Right renal pelvis (tissue), 4 donors: ENCODE results near the gene SLC18A2. TPM values are rescaled to one million over a fixed set of nuclear protein-coding genes. Genes with fewer than 3 reads are reported as not detected.
"Not testable (repeated sequence)": the region's sequence is repeated elsewhere in the genome, so short reads cannot be mapped to it uniquely, and the experiment has no call there.

Experiments
- DNase-seq, 4 donors: peaks; one replicate each; pipeline ENCODE4 v3.0.0-alpha.2; 2013; ENCODE audit warnings: low read depth in 4 of 4, low spot score in 3 of 4, missing footprints in 1 of 4
- polyA plus RNA-seq, 4 donors: library from polyadenylated mRNA; unstranded; fragments of 120-200 nt; gene quantifications; one replicate each; pipeline ENCODE4 v1.2.1, GENCODE V29; 2013; ENCODE audit not compliant: insufficient read length in 4 of 4

SLC18A2 gene
- polyA plus RNA-seq, 4 donors: 1.1 to 1.6 (median 1.4) TPM

GRCh38 chr10:117262291-117262902, 21.5 kb downstream of the SLC18A2 start:
- DNase-seq: no peak

GRCh38 chr10:117262903-117263293, 22.0 kb downstream of the SLC18A2 start:
- DNase-seq: no peak

GRCh38 chr10:117264782-117265181, 23.9 kb downstream of the SLC18A2 start:
- no peak for DNase-seq

GRCh38 chr10:117266400-117266799, 25.5 kb downstream of the SLC18A2 start:
- DNase-seq: no peak

GRCh38 chr10:117266812-117267211, 25.9 kb downstream of the SLC18A2 start:
- no peak for DNase-seq

GRCh38 chr10:117268258-117268657, 27.3 kb downstream of the SLC18A2 start:
- DNase-seq: no peak

GRCh38 chr10:117268907-117269306, 28.0 kb downstream of the SLC18A2 start:
- DNase-seq: no peak

- no peak for DNase-seq
Observed at GRCh38 chr10:117271427-117271826, 30.5 kb downstream of the SLC18A2 start.

GRCh38 chr10:117272195-117273076, 31.5 kb downstream of the SLC18A2 start:
- no peak for DNase-seq

GRCh38 chr10:117273980-117274379, 33.1 kb downstream of the SLC18A2 start:
- no peak for DNase-seq

- no peak for DNase-seq
Observed at GRCh38 chr10:117274509-117274908, 33.6 kb downstream of the SLC18A2 start.

- DNase-seq: no peak
Observed at GRCh38 chr10:117275121-117275520, 34.2 kb downstream of the SLC18A2 start.

- DNase-seq: no peak
Observed at GRCh38 chr10:117277675-117278074, 36.8 kb downstream of the SLC18A2 start.

- DNase-seq: no peak
Observed at GRCh38 chr10:117284716-117285494, 44.0 kb downstream of the SLC18A2 start.

- not testable (repeated sequence) for DNase-seq
Observed at GRCh38 chr10:117290872-117291271, 50.0 kb downstream of the SLC18A2 start.

GRCh38 chr10:117294039-117294645, 53.2 kb downstream of the SLC18A2 start:
- DNase-seq: no peak

GRCh38 chr10:117294735-117295134, 53.8 kb downstream of the SLC18A2 start:
- no peak for DNase-seq

GRCh38 chr10:117298219-117298618, 57.3 kb downstream of the SLC18A2 start:
- no peak for DNase-seq

- DNase-seq: no peak
Observed at GRCh38 chr10:117299435-117299834, 58.5 kb downstream of the SLC18A2 start.

- DNase-seq: no peak
Observed at GRCh38 chr10:117300671-117301070, 59.8 kb downstream of the SLC18A2 start.

GRCh38 chr10:117303451-117303850, 62.5 kb downstream of the SLC18A2 start:
- not testable (repeated sequence) for DNase-seq
